A549 (cell line): Measurements from ENCODE around the gene C1orf50. TPM values are rescaled to one million over a fixed set of nuclear protein-coding genes. Genes with fewer than 3 reads are reported as not detected.

Experiments used
- ATAC-seq, 2 experiments: fragments of 200-7000 bp in 1 of 2; fragments of >200 bp in 1 of 2; cut with Nextera tagmentation in 1 of 2; cut with Tn5 transposase in 1 of 2; 3 replicates each; pipeline versions ENCODE4 v1.8.0 to v1.9.1; 2018 to 2020; ENCODE audit warnings: mild to moderate bottlenecking in 1 of 2, moderate library complexity in 1 of 2
- CTCF ChIA-PET: fragments of 300-600 bp; sonication (Branson Sonifier 250); formaldehyde crosslinking; extraction: SDS; loops from one replicate; lab custom pipeline; 2021; ENCODE audit warnings: antibody characterized with exemption, inconsistent platforms; lab: Yijun Ruan, JAX
- POLR2A ChIA-PET: fragments of 350-600 bp; formaldehyde crosslinking; extraction: SDS; loops from one replicate; lab custom pipeline; 2021; ENCODE audit warnings: antibody characterized with exemption, inconsistent platforms; lab: Yijun Ruan, JAX
- DNase-seq, 2 experiments: peaks; one replicate each; pipeline versions ENCODE4 v3.0.0 to v3.0.0-alpha.2; 2011 to 2016; ENCODE audit warnings: low read depth in 1 of 2, low spot score in 1 of 2
- FAIRE-seq: peaks from 2 replicates; lab custom pipeline; 2011; peaks lifted over from hg19 to GRCh38; lab: Jason Lieb, UNC
- H3K27ac ChIP-seq, 2 experiments: fragments of >200 bp; sonication (Bioruptor Twin); formaldehyde crosslinking; 3 replicates each; pipeline ENCODE4 v1.5.1; 2016 to 2017
- H3K4me1 ChIP-seq: fragments of >200 bp; sonication (Bioruptor Twin); formaldehyde crosslinking; 3 replicates; pipeline ENCODE4 v1.6.1; 2016
- H3K4me2 ChIP-seq: fragments of >200 bp; sonication (Bioruptor Twin); formaldehyde crosslinking; 3 replicates; pipeline ENCODE4 v1.6.1; 2016
- H3K4me3 ChIP-seq: fragments of >200 bp; sonication (Bioruptor Twin); formaldehyde crosslinking; 3 replicates; pipeline ENCODE4 v1.5.1; 2016
- H3K9me3 ChIP-seq: fragments of >200 bp; sonication (Bioruptor Twin); formaldehyde crosslinking; 3 replicates; pipeline ENCODE4 v1.6.1; 2016
- BHLHE40 ChIP-seq: IDR thresholded peaks from 2 replicates; pipeline ENCODE4 v1.6.1; 2012; ENCODE audit warnings: low read depth, low read length, inconsistent platforms
- CBX8 ChIP-seq: fragments of 200-600 bp; sonication (generic); IDR thresholded peaks from 2 replicates; pipeline ENCODE4 v1.6.1; 2016
- CEBPB ChIP-seq, 2 experiments: fragments of >200 bp in 1 of 2; sonication (Bioruptor Twin) in 1 of 2; formaldehyde crosslinking in 1 of 2; IDR thresholded peaks; 2 replicates each; pipeline ENCODE4 v1.6.1; 2012 to 2016
- CTCF ChIP-seq: fragments of >200 bp; sonication (Bioruptor Twin); formaldehyde crosslinking; IDR thresholded peaks from 3 replicates; pipeline ENCODE4 v1.5.1; 2016
- EHF ChIP-seq: fragments of 250-450 bp; sonication (Bioruptor Pico); IDR thresholded peaks from 2 replicates; pipeline ENCODE4 v1.5.0; 2020; ENCODE audit warnings: mild to moderate bottlenecking
- ELK1 ChIP-seq: fragments of 150-350 bp; IDR thresholded peaks from 2 replicates; pipeline ENCODE4 v1.6.1; 2014; ENCODE audit warnings: low read depth, mild to moderate bottlenecking, low read length
- EP300 ChIP-seq, 2 experiments: fragments of >200 bp; sonication (Bioruptor Twin); formaldehyde crosslinking; IDR thresholded peaks; 2 replicates in 1 of 2; 3 replicates in 1 of 2; pipeline ENCODE4 v1.6.1; 2016 to 2017
- ESRRA ChIP-seq: fragments of 150-350 bp; IDR thresholded peaks from 2 replicates; pipeline ENCODE4 v1.6.1; 2014; ENCODE audit warnings: mild to moderate bottlenecking, low read length, borderline replicate concordance
- FOSL2 ChIP-seq, 2 experiments: fragments of 450-650 bp in 1 of 2; fragments of >200 bp in 1 of 2; sonication (Bioruptor Twin) in 1 of 2; formaldehyde crosslinking; IDR thresholded peaks; 2 replicates each; pipeline versions ENCODE4 v1.5.0 to v1.6.1; 2016 to 2020; ENCODE audit warnings: mild to moderate bottlenecking in 1 of 2, moderate library complexity in 1 of 2
- FOXS1 ChIP-seq: fragments of 250-450 bp; sonication (Bioruptor Pico); IDR thresholded peaks from 2 replicates; pipeline ENCODE4 v1.5.0; 2020; ENCODE audit warnings: mild to moderate bottlenecking, moderate library complexity
- HMGXB4 ChIP-seq: fragments of 250-450 bp; sonication (Bioruptor Pico); IDR thresholded peaks from 2 replicates; pipeline ENCODE4 v1.5.0; 2021; ENCODE audit warnings: mild to moderate bottlenecking, moderate library complexity, borderline replicate concordance
- HOXA7 ChIP-seq: fragments of 250-450 bp; sonication (Bioruptor Pico); IDR thresholded peaks from 2 replicates; pipeline ENCODE4 v1.5.0; 2020; ENCODE audit warnings: mild to moderate bottlenecking, moderate library complexity
- HOXB5 ChIP-seq: fragments of 250-450 bp; sonication (Bioruptor Pico); IDR thresholded peaks from 2 replicates; pipeline ENCODE4 v1.5.0; 2020; ENCODE audit warnings: mild to moderate bottlenecking, moderate library complexity
- KDM1A ChIP-seq: fragments of 200-600 bp; sonication (generic); IDR thresholded peaks from 2 replicates; pipeline ENCODE4 v1.6.1; 2016; ENCODE audit warnings: low read depth, mild to moderate bottlenecking
- KDM5A ChIP-seq: fragments of 200-600 bp; sonication (generic); IDR thresholded peaks from 2 replicates; pipeline ENCODE4 v1.6.1; 2016; ENCODE audit warnings: antibody characterized with exemption, mild to moderate bottlenecking
- MYC ChIP-seq: IDR thresholded peaks from 2 replicates; pipeline ENCODE4 v1.6.1; 2012; ENCODE audit warnings: mild to moderate bottlenecking, inconsistent platforms, low read length, improper control_type of control experiment, borderline replicate concordance
- RAD21 ChIP-seq, 2 experiments: fragments of >200 bp in 1 of 2; sonication (Bioruptor Twin) in 1 of 2; formaldehyde crosslinking in 1 of 2; IDR thresholded peaks in 1 of 2; conservative IDR thresholded peaks in 1 of 2; 2 replicates in 1 of 2; 3 replicates in 1 of 2; pipeline ENCODE4 v1.6.1; 2012 to 2018; ENCODE audit warnings: inconsistent platforms in 1 of 2
- RFX5 ChIP-seq: fragments of 450-650 bp; IDR thresholded peaks from 2 replicates; pipeline ENCODE4 v1.7.1; 2014; ENCODE audit warnings: antibody characterized with exemption, mild to moderate bottlenecking, moderate library complexity
- TFCP2L1 ChIP-seq: fragments of 250-450 bp; sonication (Bioruptor Pico); IDR thresholded peaks from 2 replicates; pipeline ENCODE4 v1.5.0; 2021; ENCODE audit warnings: mild to moderate bottlenecking
- TP53 ChIP-seq: fragments of 250-450 bp; sonication (Bioruptor Pico); IDR thresholded peaks from 2 replicates; pipeline ENCODE4 v1.5.0; 2021; ENCODE audit warnings: mild to moderate bottlenecking, moderate library complexity
- USF2 ChIP-seq: fragments of 450-650 bp; IDR thresholded peaks from 2 replicates; pipeline ENCODE4 v1.6.1; 2014; ENCODE audit warnings: antibody characterized with exemption
- ZNF302 ChIP-seq: fragments of 250-450 bp; sonication (Bioruptor Pico); IDR thresholded peaks from 2 replicates; pipeline ENCODE4 v1.9.0; 2021; ENCODE audit warnings: inconsistent platforms, mild to moderate bottlenecking, moderate library complexity
- WGBS: methylation state at CpG from one replicate; pipeline ENCODE4 v1.1.6; 2017; ENCODE audit errors: missing lambda C conversion rate; 5-methylcytosine and 5-hydroxymethylcytosine counted together
- polyA plus RNA-seq, 4 experiments: library from polyadenylated mRNA; depleted of rRNA in 3 of 4; stranded (reverse); fragments of >200 nt; fragmentation: RNase III in 1 of 4; extraction: RNeasy Plus Mini Kit Qiagen cat#74134 plus additional on column Dnase treatment in 1 of 4; gene quantifications; 2 replicates in 3 of 4; 3 replicates in 1 of 4; pipeline ENCODE4 v1.2.3, GENCODE V29; 2011 to 2017
- TF ChIP-seq, protein P1 (sequence below): fragments of 250-450 bp; sonication (Bioruptor Pico); IDR thresholded peaks from 2 replicates; pipeline ENCODE4 v1.5.0; 2020; ENCODE audit warnings: low read depth, mild to moderate bottlenecking, moderate library complexity
- TF ChIP-seq, protein P2 (sequence below): fragments of >200 bp; sonication (Bioruptor Twin); formaldehyde crosslinking; IDR thresholded peaks from 3 replicates; pipeline ENCODE4 v1.6.1; 2016

C1orf50 gene
- polyA plus RNA-seq, 2 of the 4 experiments (the other 2 are of a cell fraction), result 1.9 to 2.6 TPM

DNA sequence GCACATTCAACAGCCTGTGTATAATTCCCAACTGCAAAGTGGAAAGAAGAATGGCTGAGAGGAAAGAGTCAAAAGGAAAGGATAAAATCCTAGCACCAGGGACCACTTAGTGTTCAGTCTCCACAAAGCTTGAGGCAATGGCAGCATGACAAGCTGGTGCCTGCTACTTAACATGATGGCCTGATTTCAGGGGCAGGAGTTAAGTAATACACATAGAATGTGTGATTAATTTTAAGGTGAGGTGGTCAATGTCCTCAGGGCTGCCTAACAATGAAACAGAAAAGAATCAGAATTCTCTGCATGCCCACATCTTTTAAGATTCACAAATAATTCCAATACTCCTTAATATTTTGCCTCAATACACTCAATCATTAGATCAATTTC, 9.2 kb upstream of the C1orf50 start:
- TF ChIP-seq TP53 (CRISPR knock-in tag) (no peak), FOXS1 (CRISPR knock-in tag) (no peak), KDM5A (no peak), EP300 (IDR thresholded peaks at IDR 0.05) (no peak), TFCP2L1 (CRISPR knock-in tag) (no peak), KDM1A (no peak), HMGXB4 (CRISPR knock-in tag) (no peak), HOXA7 (no peak), ELK1 (no peak), MYC (no peak), ESRRA (no peak), RAD21 (conservative IDR thresholded peaks at IDR 0.05 in 1 of 2, IDR thresholded peaks at IDR 0.05 in 1 of 2) (no peak), BHLHE40 (no peak), CBX8 (no peak), EHF (CRISPR knock-in tag) (no peak), ZNF302 (no peak), USF2 (no peak)
- ATAC-seq (no peak), DNase-seq (no peak), FAIRE-seq (no peak)
- Histone ChIP-seq H3K4me1 (no peaks in the 10 kb centered on the region), H3K4me2 (no peak overlapping the region), H3K27ac (no peak overlapping the region), H3K9me3 (no peaks in the 10 kb centered on the region), H3K4me3 (no peak overlapping the region)
- ChIA-PET POLR2A (interaction anchor here (1.4 kb wide), 1 partner anchor 9 kb away, joined by 4 read pairs; the partner anchor contains the start of genes C1orf50 and P3H1), CTCF (interaction anchor here (0.5 to 5.2 kb wide), 9 partner anchors 9 to 584 kb away, joined by 3 to 21 read pairs (median 3); partner anchors contain the start of genes C1orf50 and P3H1)

DNA sequence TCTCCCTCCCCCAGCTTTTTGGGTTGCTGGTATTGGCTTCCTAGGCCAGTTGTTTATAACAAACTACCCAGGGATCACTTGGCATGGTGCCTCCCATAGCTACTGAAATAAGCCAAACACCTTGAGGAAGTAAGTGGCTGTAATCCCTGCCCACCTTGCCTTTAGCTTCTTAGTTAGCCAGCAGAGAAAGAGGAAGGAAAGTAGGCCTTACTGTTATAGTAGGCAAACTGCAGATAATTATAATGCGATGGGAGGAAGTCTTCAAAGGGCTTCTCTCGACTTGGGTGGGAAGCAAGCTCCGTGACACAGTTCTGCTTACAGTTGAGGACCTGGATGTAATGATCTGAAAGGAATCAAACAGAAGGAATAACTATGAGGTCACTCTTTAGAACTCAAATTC, 8.4 kb upstream of the C1orf50 start:
- no peak overlapping the region for H3K4me2 ChIP-seq
- TF ChIP-seq BHLHE40, result no peak
- TF ChIP-seq KDM5A, result no peak
- TF ChIP-seq CTCF, result no peak
- TF ChIP-seq USF2, result no peak
- TF ChIP-seq RFX5, result no peak
- TF ChIP-seq, protein P1, sequence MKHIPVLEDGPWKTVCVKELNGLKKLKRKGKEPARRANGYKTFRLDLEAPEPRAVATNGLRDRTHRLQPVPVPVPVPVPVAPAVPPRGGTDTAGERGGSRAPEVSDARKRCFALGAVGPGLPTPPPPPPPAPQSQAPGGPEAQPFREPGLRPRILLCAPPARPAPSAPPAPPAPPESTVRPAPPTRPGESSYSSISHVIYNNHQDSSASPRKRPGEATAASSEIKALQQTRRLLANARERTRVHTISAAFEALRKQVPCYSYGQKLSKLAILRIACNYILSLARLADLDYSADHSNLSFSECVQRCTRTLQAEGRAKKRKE (CRISPR knock-in tag), result no peak
- TF ChIP-seq FOSL2 (IDR thresholded peaks at IDR 0.05), result no peak
- no peak for TF ChIP-seq FOSL2 (CRISPR knock-in tag; IDR thresholded peaks at IDR 0.05)
- no peak for TF ChIP-seq HMGXB4 (CRISPR knock-in tag)
- no peak for TF ChIP-seq FOXS1 (CRISPR knock-in tag)
- TF ChIP-seq TFCP2L1 (CRISPR knock-in tag), result no peak
- TF ChIP-seq CEBPB (IDR thresholded peaks at IDR 0.05), result no peak
- no peak for TF ChIP-seq HOXB5 (CRISPR knock-in tag)
- TF ChIP-seq, protein P2, sequence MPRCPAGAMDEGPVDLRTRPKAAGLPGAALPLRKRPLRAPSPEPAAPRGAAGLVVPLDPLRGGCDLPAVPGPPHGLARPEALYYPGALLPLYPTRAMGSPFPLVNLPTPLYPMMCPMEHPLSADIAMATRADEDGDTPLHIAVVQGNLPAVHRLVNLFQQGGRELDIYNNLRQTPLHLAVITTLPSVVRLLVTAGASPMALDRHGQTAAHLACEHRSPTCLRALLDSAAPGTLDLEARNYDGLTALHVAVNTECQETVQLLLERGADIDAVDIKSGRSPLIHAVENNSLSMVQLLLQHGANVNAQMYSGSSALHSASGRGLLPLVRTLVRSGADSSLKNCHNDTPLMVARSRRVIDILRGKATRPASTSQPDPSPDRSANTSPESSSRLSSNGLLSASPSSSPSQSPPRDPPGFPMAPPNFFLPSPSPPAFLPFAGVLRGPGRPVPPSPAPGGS, result no peak
- H3K4me3 ChIP-seq, result no peak overlapping the region
- FAIRE-seq (no peak), DNase-seq (no peak), ATAC-seq (no peak)
- WGBS, result 90% methylated on average over 3 of the region's 3 CpGs
- no peaks in the 10 kb centered on the region for H3K4me1 ChIP-seq
- POLR2A ChIA-PET, result no interaction called here
- no peak overlapping the region for H3K27ac ChIP-seq
- CTCF ChIA-PET, result interaction anchor here (1.2 to 5.2 kb wide), 3 partner anchors 11 to 26 kb away, joined by 3 to 21 read pairs (median 3); no protein-coding TSS in a partner anchor
- no peaks in the 10 kb centered on the region for H3K9me3 ChIP-seq
